ENCODE measurements around the gene ATF2.
"Not testable (repeated sequence)": the region's sequence is repeated elsewhere in the genome, so short reads cannot be mapped to it uniquely, and the experiment has no call there.

The ATF2 gene

GRCh38 chr2:175164235-175164634 lies 3.8 kb downstream of the ATF2 start:
- DNase-seq = no peak

GRCh38 chr2:175158894-175159293 lies 9.1 kb downstream of the ATF2 start:
- DNase-seq = no peak

- no peak for DNase-seq
Measured at GRCh38 chr2:175156534-175156933, 11.5 kb downstream of the ATF2 start.

- no peak for DNase-seq
Measured at GRCh38 chr2:175154661-175155082, 13.3 kb downstream of the ATF2 start.

- DNase-seq = no peak
Measured at GRCh38 chr2:175152242-175152641, 15.8 kb downstream of the ATF2 start.

GRCh38 chr2:175151791-175152190 lies 16.2 kb downstream of the ATF2 start:
- no peak for DNase-seq

GRCh38 chr2:175147186-175147585 lies 20.8 kb downstream of the ATF2 start:
- no peak for DNase-seq

GRCh38 chr2:175143678-175144077 lies 24.3 kb downstream of the ATF2 start:
- no peak for DNase-seq

- DNase-seq = no peak
Measured at GRCh38 chr2:175143191-175143590, 24.8 kb downstream of the ATF2 start.

- DNase-seq = no peak
Measured at GRCh38 chr2:175140332-175140731, 27.7 kb downstream of the ATF2 start.

- no peak for DNase-seq
Measured at GRCh38 chr2:175137793-175138192, 30.2 kb downstream of the ATF2 start.

- DNase-seq = no peak
Measured at GRCh38 chr2:175136334-175137215, 31.4 kb downstream of the ATF2 start.

- no peak for DNase-seq
Measured at GRCh38 chr2:175135862-175136261, 32.1 kb downstream of the ATF2 start.

GRCh38 chr2:175135177-175135576 lies 32.8 kb downstream of the ATF2 start:
- DNase-seq = no peak

GRCh38 chr2:175131252-175131651 lies 36.8 kb downstream of the ATF2 start:
- no peak for DNase-seq

GRCh38 chr2:175126661-175127060 lies 41.3 kb downstream of the ATF2 start:
- DNase-seq = no peak

GRCh38 chr2:175123254-175123653 lies 44.7 kb downstream of the ATF2 start:
- DNase-seq = no peak

GRCh38 chr2:175111200-175111657 lies 56.8 kb downstream of the ATF2 start:
- no peak for DNase-seq

GRCh38 chr2:175108091-175108490 lies 59.9 kb downstream of the ATF2 start:
- not testable (repeated sequence) for DNase-seq

- no peak for DNase-seq
Measured at GRCh38 chr2:175107146-175107545, 60.9 kb downstream of the ATF2 start.

GRCh38 chr2:175103191-175103590 lies 64.8 kb downstream of the ATF2 start:
- no peak for DNase-seq

- DNase-seq = no peak
Measured at GRCh38 chr2:175101514-175101913, 66.5 kb downstream of the ATF2 start.

- DNase-seq = no peak
Measured at GRCh38 chr2:175097297-175097696, 70.7 kb downstream of the ATF2 start.

- not testable (repeated sequence) for DNase-seq
Measured at GRCh38 chr2:175084117-175084516, 83.9 kb downstream of the ATF2 start.

GRCh38 chr2:175080479-175080878 lies 87.5 kb downstream of the ATF2 start:
- no peak for DNase-seq
